Choroid plexus epithelial cell (primary cell): ENCODE results near the gene QSOX2.

Experiments
- DNase-seq: peaks from one replicate; pipeline ENCODE4 v3.0.0-alpha.2; 2010; ENCODE audit warnings: low read depth
- H3K4me3 ChIP-seq: 2 replicates; pipeline ENCODE4 v1.5.1; 2011; ENCODE audit warnings: low read depth, mild to moderate bottlenecking, control low read depth, low read length, moderate library complexity
- CTCF ChIP-seq: conservative IDR thresholded peaks from 2 replicates; pipeline ENCODE4 v1.5.1; 2011; ENCODE audit warnings: low read depth, mild to moderate bottlenecking, control low read depth, inconsistent platforms, low read length, moderate library complexity

Gene QSOX2

GRCh38 chr9:136242918-136243525 is 2.6 kb downstream of the QSOX2 start:
- DNase-seq: peak; percentile 26
- TF ChIP-seq CTCF: peak; percentile 19
- no peak overlapping the region for H3K4me3 ChIP-seq

- TF ChIP-seq CTCF: no peak
- no peak overlapping the region for H3K4me3 ChIP-seq
Observed at GRCh38 chr9:136242248-136242647, 3.4 kb downstream of the QSOX2 start.

GRCh38 chr9:136241542-136241941 is 4.1 kb downstream of the QSOX2 start:
- TF ChIP-seq CTCF: no peak
- no peak overlapping the region for H3K4me3 ChIP-seq
- DNase-seq: no peak

More at GRCh38 chr9:136242248-136242647, 3.4 kb downstream of the QSOX2 start:
- no peak for DNase-seq

GRCh38 chr9:136240941-136241340 is 4.7 kb downstream of the QSOX2 start:
- H3K4me3 ChIP-seq: no peak overlapping the region
- no peak for DNase-seq
- no peak for TF ChIP-seq CTCF

- TF ChIP-seq CTCF: no peak
- DNase-seq: no peak
- H3K4me3 ChIP-seq: no peak overlapping the region
Observed at GRCh38 chr9:136239983-136240330, 5.7 kb downstream of the QSOX2 start.

GRCh38 chr9:136239135-136239982 is 6.3 kb downstream of the QSOX2 start:
- no peak overlapping the region for H3K4me3 ChIP-seq
- no peak for TF ChIP-seq CTCF
- no peak for DNase-seq

- no peak overlapping the region for H3K4me3 ChIP-seq
- no peak for TF ChIP-seq CTCF
- no peak for DNase-seq
Observed at GRCh38 chr9:136238342-136238732, 7.3 kb downstream of the QSOX2 start.
